Panc1 (cell line): ENCODE results near the gene SLC25A41. TPM values are rescaled to one million over a fixed set of nuclear protein-coding genes. Genes with fewer than 3 reads are reported as not detected.

Experiments used
- ATAC-seq: fragments of 200-7000 bp; cut with Tn5 transposase; 2 replicates; pipeline ENCODE4 v1.9.1; 2020; ENCODE audit warnings: mild to moderate bottlenecking, moderate library complexity
- BruUV-seq: library from RNA; stranded (reverse); fragments of 400-500 nt; replicated peaks from 2 replicates; lab custom pipeline; 2021; lab: Mats Ljungman, UMichigan
- CTCF ChIA-PET: fragments of 300-600 bp; sonication (Branson Sonifier 250); formaldehyde crosslinking; loops from one replicate; lab custom pipeline; 2022; ENCODE audit warnings: antibody characterized with exemption; lab: Charles Lee
- POLR2A ChIA-PET: fragments of 300-600 bp; sonication (Branson Sonifier 250); formaldehyde crosslinking; loops from one replicate; lab custom pipeline; 2022; ENCODE audit warnings: antibody characterized with exemption; lab: Charles Lee
- DNase-seq: peaks from one replicate; pipeline ENCODE4 v3.0.0-alpha.2; 2010; ENCODE audit warnings: low read depth, low spot score
- H3K27ac ChIP-seq: 2 replicates; pipeline ENCODE4 v1.5.1; 2011; ENCODE audit warnings: mild to moderate bottlenecking, low read length, inconsistent platforms
- H3K27me3 ChIP-seq: fragments of 200-500 bp; sonication (Bioruptor generic); 2 replicates; pipeline ENCODE4 v1.6.0; 2014; ENCODE audit warnings: low read length, inconsistent platforms; ENCODE audit not compliant: control insufficient read depth, insufficient read depth
- H3K36me3 ChIP-seq: fragments of 200-500 bp; sonication (Bioruptor generic); 2 replicates; pipeline ENCODE4 v1.5.1; 2014; ENCODE audit warnings: inconsistent platforms, mild to moderate bottlenecking, low read length, moderate library complexity; ENCODE audit not compliant: control insufficient read depth, insufficient read depth
- H3K4me1 ChIP-seq: 2 replicates; pipeline ENCODE4 v1.5.1; 2011; ENCODE audit warnings: inconsistent platforms, mild to moderate bottlenecking, low read length, moderate library complexity; ENCODE audit not compliant: control insufficient read depth, insufficient read depth
- H3K4me3 ChIP-seq, 2 experiments: 2 replicates each; pipeline ENCODE4 v1.5.1; 2011 to 2012; ENCODE audit warnings: low read depth in 2 of 2, low read length in 2 of 2, mild to moderate bottlenecking in 2 of 2, inconsistent platforms in 1 of 2, moderate library complexity in 1 of 2
- H3K9me3 ChIP-seq: fragments of 200-500 bp; sonication (Bioruptor generic); 2 replicates; pipeline ENCODE4 v1.5.1; 2014; ENCODE audit warnings: low read depth, mild to moderate bottlenecking, inconsistent platforms, low read length, moderate library complexity; ENCODE audit not compliant: control insufficient read depth, insufficient read depth
- CTCF ChIP-seq: fragments of 450-650 bp; IDR thresholded peaks from 2 replicates; pipeline ENCODE4 v1.5.1; 2017; ENCODE audit warnings: mild to moderate bottlenecking
- POLR2AphosphoS5 ChIP-seq: IDR thresholded peaks from 2 replicates; pipeline ENCODE4 v1.6.1; 2012; ENCODE audit warnings: mild to moderate bottlenecking, low read depth, low read length, moderate library complexity
- REST ChIP-seq, 2 experiments: IDR thresholded peaks; 2 replicates each; pipeline ENCODE4 v1.6.1; 2011 to 2012; ENCODE audit warnings: low read depth in 2 of 2, control low read depth in 1 of 2, low read length in 1 of 2, mild to moderate bottlenecking in 1 of 2, moderate library complexity in 1 of 2; ENCODE audit not compliant: insufficient read depth in 1 of 2
- SIN3A ChIP-seq: IDR thresholded peaks from 2 replicates; pipeline ENCODE4 v1.6.1; 2012; ENCODE audit warnings: low read depth, mild to moderate bottlenecking, low read length, moderate library complexity, borderline replicate concordance; ENCODE audit not compliant: insufficient read depth
- TCF7L2 ChIP-seq: IDR thresholded peaks from 2 replicates; pipeline ENCODE4 v1.6.1; 2011; ENCODE audit warnings: mild to moderate bottlenecking, low read depth, low read length, inconsistent platforms
- in situ Hi-C: cut with HindIII; loops from 2 replicates; pipeline ENCODE4 v1.10.0; 2016; ENCODE audit warnings: low sequenced_read_pairs, low pct_unique_long_range_greater_than_20kb
- intact Hi-C: fragments of 100-400 bp; cut with micrococcal nuclease; formaldehyde crosslinking; loops from one replicate; pipeline ENCODE4 v1.10.0; 2022; ENCODE audit not compliant: unreplicated experiment
- total RNA-seq: library from RNA; stranded (reverse); gene quantifications from one replicate; pipeline ENCODE4 v1.2.1, GENCODE V29; 2021; ENCODE audit not compliant: unreplicated experiment

Gene SLC25A41
- total RNA-seq, 1 experiment from 2014 or later: 0.21 TPM

- BruUV-seq: no TSS peak
- in situ Hi-C loops: no loop called here
- ATAC-seq (no peak), DNase-seq (no peak)
- TF ChIP-seq POLR2AphosphoS5 (no peak), REST (IDR thresholded peaks at IDR 0.05; ENCODE audit: insufficient read depth in 1 of 2, low read depth in 2 of 2, low read length in 1 of 2) (no peak), SIN3A (no peak), TCF7L2 (no peak)
- Histone ChIP-seq H3K27ac (no peak overlapping the region), H3K4me3 (no peak overlapping the region), H3K36me3 (peaks cover 4% of the 10 kb centered on the region; the same call in 1 of the 2 replicates), H3K4me1 (peaks cover 3% of the 10 kb centered on the region), H3K27me3 (no peaks in the 10 kb centered on the region), H3K9me3 (no peaks in the 10 kb centered on the region)
- ChIA-PET CTCF (no interaction called here), POLR2A (interaction anchor here (0.5 kb wide), 1 partner anchor 419 kb away, joined by 5 read pairs; no protein-coding TSS in a partner anchor)
- intact Hi-C loops: no loop called here
Observed at GRCh38 chr19:6465006-6465405, 31.4 kb upstream of the SLC25A41 start.

- peaks cover 3% of the 10 kb centered on the region for H3K4me1 ChIP-seq
- ATAC-seq (no peak), DNase-seq (no peak)
- no peaks in the 10 kb centered on the region for H3K27me3 ChIP-seq
- H3K36me3 ChIP-seq: peaks cover 4% of the 10 kb centered on the region; the same call in 1 of the 2 replicates
- ChIA-PET CTCF (interaction anchor here (0.6 kb wide), 1 partner anchor 152 kb away, joined by 6 read pairs; no protein-coding TSS in a partner anchor), POLR2A (no interaction called here)
- in situ Hi-C loops (no loop called here), intact Hi-C loops (no loop called here)
- H3K4me3 ChIP-seq: peak within 1 kb of the TSS; percentile 17 to 26; a peak in 3 of 4 replicates
- TF ChIP-seq REST (IDR thresholded peaks at IDR 0.05; ENCODE audit: insufficient read depth in 1 of 2, low read depth in 2 of 2, low read length in 1 of 2) (no peak), CTCF (no peak), POLR2AphosphoS5 (no peak), TCF7L2 (no peak), SIN3A (no peak)
- no peak within 1 kb of the TSS for H3K27ac ChIP-seq
- no peaks in the 10 kb centered on the region for H3K9me3 ChIP-seq
- no TSS peak for BruUV-seq
Observed at GRCh38 chr19:6464070-6464873, 30.7 kb upstream of the SLC25A41 start, which contains the start of gene CRB3. TSS of gene CRB3 (plus strand) at chr19:6464271. CDS start at chr19:6464702, 431 bp downstream.
